Retinal pigment epithelial cell (primary cell): Measurements from ENCODE around the gene ATXN7L1.

Experiments
- DNase-seq: peaks from one replicate; pipeline ENCODE4 v3.0.0-alpha.2; 2010; ENCODE audit warnings: low read depth
- H3K4me3 ChIP-seq: 2 replicates; pipeline ENCODE4 v1.5.1; 2011; ENCODE audit warnings: mild to moderate bottlenecking, low read length, control low read depth, moderate library complexity
- TF ChIP-seq, protein P1 (sequence below): conservative IDR thresholded peaks from 2 replicates; pipeline ENCODE4 v1.5.1; 2011; ENCODE audit warnings: low read depth, low read length, control low read depth, inconsistent platforms

ATXN7L1 gene

DNA sequence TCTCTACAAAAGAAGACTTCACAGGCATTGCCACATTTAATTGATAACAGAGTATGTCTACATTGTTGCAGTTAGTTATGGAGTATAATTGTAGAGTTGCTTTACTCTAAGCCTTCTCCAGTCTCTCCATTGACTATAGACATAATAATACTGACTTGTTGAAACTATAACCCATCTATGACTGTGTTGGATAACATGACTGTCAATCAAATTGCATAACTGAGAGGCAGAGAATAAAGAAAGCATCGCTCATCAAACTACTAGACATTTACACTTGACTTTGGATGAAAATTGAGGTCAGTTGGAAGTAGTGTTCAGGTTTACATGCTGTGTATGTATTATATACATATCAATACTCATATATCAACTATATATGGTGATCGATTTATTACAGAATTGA lies 3.4 kb upstream of the ATXN7L1 start:
- no peak for DNase-seq
- no peak overlapping the region for H3K4me3 ChIP-seq
- TF ChIP-seq, protein P1, sequence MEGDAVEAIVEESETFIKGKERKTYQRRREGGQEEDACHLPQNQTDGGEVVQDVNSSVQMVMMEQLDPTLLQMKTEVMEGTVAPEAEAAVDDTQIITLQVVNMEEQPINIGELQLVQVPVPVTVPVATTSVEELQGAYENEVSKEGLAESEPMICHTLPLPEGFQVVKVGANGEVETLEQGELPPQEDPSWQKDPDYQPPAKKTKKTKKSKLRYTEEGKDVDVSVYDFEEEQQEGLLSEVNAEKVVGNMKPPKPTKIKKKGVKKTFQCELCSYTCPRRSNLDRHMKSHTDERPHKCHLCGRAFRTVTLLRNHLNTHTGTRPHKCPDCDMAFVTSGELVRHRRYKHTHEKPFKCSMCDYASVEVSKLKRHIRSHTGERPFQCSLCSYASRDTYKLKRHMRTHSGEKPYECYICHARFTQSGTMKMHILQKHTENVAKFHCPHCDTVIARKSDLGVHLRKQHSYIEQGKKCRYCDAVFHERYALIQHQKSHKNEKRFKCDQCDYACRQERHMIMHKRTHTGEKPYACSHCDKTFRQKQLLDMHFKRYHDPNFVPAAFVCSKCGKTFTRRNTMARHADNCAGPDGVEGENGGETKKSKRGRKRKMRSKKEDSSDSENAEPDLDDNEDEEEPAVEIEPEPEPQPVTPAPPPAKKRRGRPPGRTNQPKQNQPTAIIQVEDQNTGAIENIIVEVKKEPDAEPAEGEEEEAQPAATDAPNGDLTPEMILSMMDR, result no peak

DNA sequence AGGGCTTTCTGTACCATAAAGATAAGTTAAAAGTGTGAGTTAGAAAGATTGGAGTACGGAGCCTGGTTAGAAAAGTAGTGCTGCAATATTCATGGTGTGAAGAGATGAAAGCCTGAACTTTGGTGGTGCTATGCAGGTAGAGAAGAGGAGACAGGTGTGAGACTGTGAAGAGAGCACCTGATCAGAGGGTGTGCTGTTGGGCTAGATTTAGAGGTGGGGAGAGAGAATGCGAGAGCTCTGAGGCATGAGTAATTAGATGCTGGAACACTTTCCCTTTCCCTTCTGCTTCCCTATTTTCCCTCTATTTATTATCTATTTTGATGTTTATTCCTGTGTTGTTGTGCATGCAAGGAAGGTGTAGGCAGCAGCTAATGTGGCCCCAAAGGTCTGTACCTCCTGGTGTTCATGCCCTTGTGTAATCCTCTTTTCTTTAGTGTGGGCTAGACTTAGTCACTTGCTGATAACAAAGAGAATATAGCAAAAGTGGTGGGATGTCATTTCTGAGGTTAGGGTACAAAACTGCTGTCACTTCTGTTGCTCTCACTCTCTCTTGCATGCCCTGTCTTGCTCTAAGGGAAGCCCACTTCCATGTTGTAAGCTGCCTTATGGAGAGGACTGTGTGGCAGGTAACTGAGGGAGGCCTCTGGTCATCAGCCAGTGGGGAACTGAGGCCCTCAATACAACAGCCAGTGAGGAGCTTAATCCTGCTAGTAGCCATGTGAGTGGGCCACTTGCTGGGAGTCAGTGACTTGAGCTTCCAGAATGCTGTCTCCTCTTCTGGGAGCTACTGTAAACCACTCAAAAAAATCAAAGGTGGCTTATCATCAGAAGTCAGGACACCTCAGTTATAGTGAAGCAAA lies 2.6 kb upstream of the ATXN7L1 start:
- DNase-seq, result no peak
- TF ChIP-seq, protein P1, result no peak
- H3K4me3 ChIP-seq, result no peak overlapping the region

DNA sequence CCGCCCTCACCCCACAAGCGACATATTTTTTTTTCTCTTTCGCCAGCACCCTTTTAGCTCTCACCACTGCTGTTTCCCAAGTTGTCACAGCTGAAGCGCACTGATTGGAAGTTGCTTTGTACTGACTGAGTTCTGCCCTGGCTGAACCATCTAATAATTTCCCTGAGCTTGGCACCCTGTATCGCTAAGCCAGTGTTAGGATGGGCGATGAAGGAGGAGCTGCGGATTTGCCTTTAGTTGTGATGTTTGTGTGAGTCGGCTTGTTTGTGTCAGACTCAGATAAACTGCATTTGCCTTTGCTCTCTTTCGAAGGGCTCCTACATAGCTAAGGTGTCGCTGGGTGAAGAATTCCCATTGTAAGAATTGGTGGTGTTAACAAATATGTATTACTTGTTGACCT lies 1.3 kb upstream of the ATXN7L1 start:
- TF ChIP-seq, protein P1, result no peak
- no peak for DNase-seq
- peak overlapping the region; percentile 71 for H3K4me3 ChIP-seq

DNA sequence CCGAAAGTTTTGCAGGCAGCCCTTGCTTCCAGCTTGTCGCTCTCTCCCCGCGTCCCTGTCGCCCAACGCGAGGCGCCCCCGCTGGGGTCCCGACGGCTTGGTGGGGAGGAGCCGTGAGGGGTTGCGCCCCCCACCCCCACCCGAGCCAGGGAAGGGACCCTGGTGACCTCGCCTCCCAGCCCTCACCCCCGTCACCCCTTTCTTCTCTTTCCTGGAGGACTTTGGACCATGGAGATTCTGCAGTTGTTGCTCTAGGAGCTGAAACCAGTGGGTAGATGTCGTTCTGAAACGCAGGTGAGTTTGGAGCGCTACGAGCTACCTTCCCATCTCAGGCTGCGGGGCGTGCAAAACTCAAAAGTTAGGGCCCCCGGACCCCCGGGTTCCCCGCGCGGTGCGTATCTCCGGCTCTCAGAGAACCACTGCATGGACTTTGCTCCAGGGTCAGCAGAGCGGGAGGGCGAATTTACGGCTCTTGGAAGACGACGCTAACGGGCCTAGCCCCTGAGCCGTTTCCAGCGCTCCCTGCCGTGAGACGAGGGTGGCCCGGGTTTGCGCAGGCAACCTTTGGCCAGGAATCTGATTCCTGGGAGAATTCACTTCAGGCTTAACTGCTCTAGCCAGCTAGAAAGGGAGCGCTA lies 684 bp upstream of the ATXN7L1 start:
- peak overlapping the region; percentile 71 for H3K4me3 ChIP-seq
- TF ChIP-seq, protein P1, result peak; percentile 13
- no peak for DNase-seq

DNA sequence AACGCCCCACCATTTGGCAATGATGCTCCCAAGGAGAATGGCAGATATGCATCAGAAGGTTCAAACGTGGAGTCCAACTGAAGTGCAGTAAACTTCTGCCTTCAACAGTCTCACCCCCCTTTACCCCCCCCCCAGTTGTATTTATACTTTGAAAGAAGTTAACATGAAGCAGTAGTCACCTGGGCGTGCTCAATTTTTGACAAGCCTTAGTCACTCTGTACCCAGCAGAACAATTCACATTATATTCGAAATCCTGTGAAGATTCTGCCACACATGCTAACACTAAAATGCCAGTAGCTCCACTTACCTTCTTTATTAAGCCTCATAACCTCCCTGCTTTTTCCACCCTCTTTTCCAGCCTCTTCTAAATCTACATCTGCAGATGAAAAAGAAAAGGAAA lies 894 bp downstream of the ATXN7L1 start:
- TF ChIP-seq, protein P1, result no peak
- no peak for DNase-seq
- H3K4me3 ChIP-seq, result peak overlapping the region; percentile 95

DNA sequence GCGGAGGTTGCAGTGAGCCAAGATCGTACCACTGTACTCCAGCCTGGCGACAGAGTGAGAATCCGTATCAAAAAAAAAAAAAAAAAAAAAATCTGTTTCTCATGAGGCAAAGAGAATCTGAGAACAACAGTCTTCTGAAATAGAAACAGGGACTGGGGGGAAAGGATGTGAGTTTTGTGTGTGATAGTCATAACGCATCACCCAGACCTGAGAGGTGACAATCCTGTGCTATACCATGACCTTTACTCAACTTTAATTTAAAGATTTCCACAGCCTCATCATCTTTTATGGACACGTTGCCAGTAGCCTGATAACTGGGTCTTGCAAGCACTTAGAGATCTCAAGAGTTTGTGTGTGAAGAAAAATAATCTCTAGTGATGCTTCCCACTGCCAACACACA lies 2.3 kb downstream of the ATXN7L1 start:
- no peak overlapping the region for H3K4me3 ChIP-seq
- DNase-seq, result no peak
- TF ChIP-seq, protein P1, result no peak

DNA sequence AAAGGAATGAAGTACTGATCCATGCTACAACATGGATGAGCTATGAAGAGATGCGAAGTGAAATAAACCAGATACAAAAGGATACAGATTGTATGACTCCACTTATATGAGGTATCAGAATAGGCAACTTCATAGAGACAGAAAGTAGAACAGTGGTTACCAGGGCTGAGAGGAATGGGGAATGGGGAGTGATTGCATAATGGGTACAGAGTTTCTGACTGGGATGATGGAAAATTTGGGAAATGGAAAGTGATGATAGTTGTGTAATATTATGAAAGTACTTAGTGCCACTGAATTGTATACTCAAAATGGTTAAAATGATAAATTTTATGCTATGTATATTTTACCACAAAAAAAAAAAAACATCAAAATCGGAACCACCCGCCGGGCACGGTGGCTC lies 3.9 kb downstream of the ATXN7L1 start:
- DNase-seq, result no peak
- H3K4me3 ChIP-seq, result no peak overlapping the region
- TF ChIP-seq, protein P1, result no peak
